K562 (cell line): ENCODE results near the gene SLC22A23. TPM values are rescaled to one million over a fixed set of nuclear protein-coding genes. Genes with fewer than 3 reads are reported as not detected.

Source experiments
- CBFB ChIP-seq: sonication (generic); formaldehyde crosslinking; IDR thresholded peaks from 2 replicates; pipeline ENCODE4 v1.4.0; 2020; ENCODE audit warnings: mild to moderate bottlenecking, missing genetic modification reagents
- DACH1 ChIP-seq: fragments of 450-650 bp; IDR thresholded peaks from 2 replicates; pipeline ENCODE4 v1.6.1; 2018; ENCODE audit not compliant: partially characterized antibody
- DMBX1 ChIP-seq: fragments of 250-450 bp; sonication (Bioruptor Pico); IDR thresholded peaks from 2 replicates; pipeline ENCODE4 v1.8.0; 2022; ENCODE audit warnings: inconsistent platforms, mild to moderate bottlenecking, moderate library complexity, borderline replicate concordance
- FOXA1 ChIP-seq: fragments of 450-650 bp; IDR thresholded peaks from 2 replicates; pipeline ENCODE4 v1.6.1; 2016; ENCODE audit warnings: mild to moderate bottlenecking, borderline replicate concordance
- POLR2AphosphoS5 ChIP-seq: IDR thresholded peaks from 2 replicates; pipeline ENCODE4 v1.6.1; 2011; ENCODE audit warnings: mild to moderate bottlenecking, low read depth, low read length, moderate library complexity; ENCODE audit not compliant: control insufficient read depth, insufficient read depth
- SAP30 ChIP-seq: fragments of 200-600 bp; sonication (generic); IDR thresholded peaks from 2 replicates; pipeline ENCODE4 v1.6.1; 2012; ENCODE audit warnings: borderline replicate concordance, low read depth, mild to moderate bottlenecking, moderate library complexity, low read length, control low read depth, inconsistent platforms; ENCODE audit not compliant: insufficient read depth, poor library complexity, severe bottlenecking
- SMAD3 ChIP-seq: fragments of 450-650 bp; formaldehyde crosslinking; conservative IDR thresholded peaks from 2 replicates; pipeline ENCODE4 v1.4.0; 2020; ENCODE audit warnings: mild to moderate bottlenecking
- STAT5A ChIP-seq: IDR thresholded peaks from 2 replicates; pipeline ENCODE4 v1.6.1; 2012; ENCODE audit warnings: low read length, inconsistent platforms, borderline replicate concordance
- TRIM24 ChIP-seq, 2 experiments: fragments of 450-650 bp; IDR thresholded peaks; 2 replicates each; pipeline ENCODE4 v1.6.1; 2016
- ZNF143 ChIP-seq: sonication (generic); formaldehyde crosslinking; IDR thresholded peaks from 2 replicates; pipeline ENCODE4 v1.9.0; 2022; ENCODE audit warnings: mild to moderate bottlenecking, missing genetic modification reagents
- ZNF263 ChIP-seq: sonication (generic); formaldehyde crosslinking; IDR thresholded peaks from 2 replicates; pipeline ENCODE4 v1.8.0; 2022; ENCODE audit warnings: mild to moderate bottlenecking, missing genetic modification reagents, borderline replicate concordance
- ZNF57 ChIP-seq: fragments of 450-650 bp; formaldehyde crosslinking; IDR thresholded peaks from 2 replicates; pipeline ENCODE4 v1.4.0; 2020; ENCODE audit warnings: mild to moderate bottlenecking, moderate library complexity
- ZNF707 ChIP-seq: fragments of 250-450 bp; sonication (Bioruptor Pico); conservative IDR thresholded peaks from 2 replicates; pipeline ENCODE4 v1.8.0; 2022; ENCODE audit warnings: inconsistent platforms, mild to moderate bottlenecking, moderate library complexity
- ZNF766 ChIP-seq: fragments of 200-800 bp; sonication (Bioruptor generic); conservative IDR thresholded peaks from 2 replicates; pipeline ENCODE4 v1.6.1; 2016; ENCODE audit warnings: missing genetic modification characterization, missing compliant biosample characterization
- ZNF778 ChIP-seq: fragments of 450-650 bp; formaldehyde crosslinking; IDR thresholded peaks from 2 replicates; pipeline ENCODE4 v1.4.0; 2020; ENCODE audit warnings: mild to moderate bottlenecking, moderate library complexity
- ZSCAN32 ChIP-seq: fragments of 450-650 bp; formaldehyde crosslinking; IDR thresholded peaks from 2 replicates; pipeline ENCODE4 v1.4.0; 2020; ENCODE audit warnings: mild to moderate bottlenecking, moderate library complexity
- polyA plus RNA-seq, 8 experiments: library from polyadenylated mRNA; depleted of rRNA in 4 of 8; stranded (reverse) in 5 of 8; unstranded in 3 of 8; fragments of >200 nt; fragmentation: Nextera tagmentation in 2 of 8; fragmentation: Illumina TruSeq in 1 of 8; extraction: Ambion mirVana in 2 of 8; extraction: Trizol in 1 of 8; gene quantifications; 2 replicates each; pipeline versions ENCODE4 v1.2.1 to v1.2.3, GENCODE V29; 2011 to 2014; ENCODE audit warnings: inconsistent platforms in 1 of 8, missing spikeins in 1 of 8
- total RNA-seq, 7 experiments: library from RNA; depleted of rRNA in 6 of 7; stranded (reverse); fragments of >200 nt in 6 of 7; fragmentation: Illumina TruSeq in 2 of 7; extraction: Trizol in 2 of 7; gene quantifications; 2 replicates each; pipeline versions ENCODE4 v1.2.1 to v1.2.3, GENCODE V29; 2011 to 2021; ENCODE audit warnings: low replicate concordance in 1 of 7
- TF ChIP-seq, protein P1 (sequence below): fragments of 200-600 bp; sonication (generic); IDR thresholded peaks from one replicate; pipeline ENCODE4 v1.6.1; 2012; ENCODE audit warnings: mild to moderate bottlenecking, low read depth, low read length, inconsistent platforms

The SLC22A23 gene
- total and polyA plus RNA-seq, 9 of the 15 experiments (the other 6 are each of a cell fraction or from before 2014, with no cell fraction given) = 0.30 to 8.7 (median 2.5) TPM

- TF ChIP-seq, protein P1, sequence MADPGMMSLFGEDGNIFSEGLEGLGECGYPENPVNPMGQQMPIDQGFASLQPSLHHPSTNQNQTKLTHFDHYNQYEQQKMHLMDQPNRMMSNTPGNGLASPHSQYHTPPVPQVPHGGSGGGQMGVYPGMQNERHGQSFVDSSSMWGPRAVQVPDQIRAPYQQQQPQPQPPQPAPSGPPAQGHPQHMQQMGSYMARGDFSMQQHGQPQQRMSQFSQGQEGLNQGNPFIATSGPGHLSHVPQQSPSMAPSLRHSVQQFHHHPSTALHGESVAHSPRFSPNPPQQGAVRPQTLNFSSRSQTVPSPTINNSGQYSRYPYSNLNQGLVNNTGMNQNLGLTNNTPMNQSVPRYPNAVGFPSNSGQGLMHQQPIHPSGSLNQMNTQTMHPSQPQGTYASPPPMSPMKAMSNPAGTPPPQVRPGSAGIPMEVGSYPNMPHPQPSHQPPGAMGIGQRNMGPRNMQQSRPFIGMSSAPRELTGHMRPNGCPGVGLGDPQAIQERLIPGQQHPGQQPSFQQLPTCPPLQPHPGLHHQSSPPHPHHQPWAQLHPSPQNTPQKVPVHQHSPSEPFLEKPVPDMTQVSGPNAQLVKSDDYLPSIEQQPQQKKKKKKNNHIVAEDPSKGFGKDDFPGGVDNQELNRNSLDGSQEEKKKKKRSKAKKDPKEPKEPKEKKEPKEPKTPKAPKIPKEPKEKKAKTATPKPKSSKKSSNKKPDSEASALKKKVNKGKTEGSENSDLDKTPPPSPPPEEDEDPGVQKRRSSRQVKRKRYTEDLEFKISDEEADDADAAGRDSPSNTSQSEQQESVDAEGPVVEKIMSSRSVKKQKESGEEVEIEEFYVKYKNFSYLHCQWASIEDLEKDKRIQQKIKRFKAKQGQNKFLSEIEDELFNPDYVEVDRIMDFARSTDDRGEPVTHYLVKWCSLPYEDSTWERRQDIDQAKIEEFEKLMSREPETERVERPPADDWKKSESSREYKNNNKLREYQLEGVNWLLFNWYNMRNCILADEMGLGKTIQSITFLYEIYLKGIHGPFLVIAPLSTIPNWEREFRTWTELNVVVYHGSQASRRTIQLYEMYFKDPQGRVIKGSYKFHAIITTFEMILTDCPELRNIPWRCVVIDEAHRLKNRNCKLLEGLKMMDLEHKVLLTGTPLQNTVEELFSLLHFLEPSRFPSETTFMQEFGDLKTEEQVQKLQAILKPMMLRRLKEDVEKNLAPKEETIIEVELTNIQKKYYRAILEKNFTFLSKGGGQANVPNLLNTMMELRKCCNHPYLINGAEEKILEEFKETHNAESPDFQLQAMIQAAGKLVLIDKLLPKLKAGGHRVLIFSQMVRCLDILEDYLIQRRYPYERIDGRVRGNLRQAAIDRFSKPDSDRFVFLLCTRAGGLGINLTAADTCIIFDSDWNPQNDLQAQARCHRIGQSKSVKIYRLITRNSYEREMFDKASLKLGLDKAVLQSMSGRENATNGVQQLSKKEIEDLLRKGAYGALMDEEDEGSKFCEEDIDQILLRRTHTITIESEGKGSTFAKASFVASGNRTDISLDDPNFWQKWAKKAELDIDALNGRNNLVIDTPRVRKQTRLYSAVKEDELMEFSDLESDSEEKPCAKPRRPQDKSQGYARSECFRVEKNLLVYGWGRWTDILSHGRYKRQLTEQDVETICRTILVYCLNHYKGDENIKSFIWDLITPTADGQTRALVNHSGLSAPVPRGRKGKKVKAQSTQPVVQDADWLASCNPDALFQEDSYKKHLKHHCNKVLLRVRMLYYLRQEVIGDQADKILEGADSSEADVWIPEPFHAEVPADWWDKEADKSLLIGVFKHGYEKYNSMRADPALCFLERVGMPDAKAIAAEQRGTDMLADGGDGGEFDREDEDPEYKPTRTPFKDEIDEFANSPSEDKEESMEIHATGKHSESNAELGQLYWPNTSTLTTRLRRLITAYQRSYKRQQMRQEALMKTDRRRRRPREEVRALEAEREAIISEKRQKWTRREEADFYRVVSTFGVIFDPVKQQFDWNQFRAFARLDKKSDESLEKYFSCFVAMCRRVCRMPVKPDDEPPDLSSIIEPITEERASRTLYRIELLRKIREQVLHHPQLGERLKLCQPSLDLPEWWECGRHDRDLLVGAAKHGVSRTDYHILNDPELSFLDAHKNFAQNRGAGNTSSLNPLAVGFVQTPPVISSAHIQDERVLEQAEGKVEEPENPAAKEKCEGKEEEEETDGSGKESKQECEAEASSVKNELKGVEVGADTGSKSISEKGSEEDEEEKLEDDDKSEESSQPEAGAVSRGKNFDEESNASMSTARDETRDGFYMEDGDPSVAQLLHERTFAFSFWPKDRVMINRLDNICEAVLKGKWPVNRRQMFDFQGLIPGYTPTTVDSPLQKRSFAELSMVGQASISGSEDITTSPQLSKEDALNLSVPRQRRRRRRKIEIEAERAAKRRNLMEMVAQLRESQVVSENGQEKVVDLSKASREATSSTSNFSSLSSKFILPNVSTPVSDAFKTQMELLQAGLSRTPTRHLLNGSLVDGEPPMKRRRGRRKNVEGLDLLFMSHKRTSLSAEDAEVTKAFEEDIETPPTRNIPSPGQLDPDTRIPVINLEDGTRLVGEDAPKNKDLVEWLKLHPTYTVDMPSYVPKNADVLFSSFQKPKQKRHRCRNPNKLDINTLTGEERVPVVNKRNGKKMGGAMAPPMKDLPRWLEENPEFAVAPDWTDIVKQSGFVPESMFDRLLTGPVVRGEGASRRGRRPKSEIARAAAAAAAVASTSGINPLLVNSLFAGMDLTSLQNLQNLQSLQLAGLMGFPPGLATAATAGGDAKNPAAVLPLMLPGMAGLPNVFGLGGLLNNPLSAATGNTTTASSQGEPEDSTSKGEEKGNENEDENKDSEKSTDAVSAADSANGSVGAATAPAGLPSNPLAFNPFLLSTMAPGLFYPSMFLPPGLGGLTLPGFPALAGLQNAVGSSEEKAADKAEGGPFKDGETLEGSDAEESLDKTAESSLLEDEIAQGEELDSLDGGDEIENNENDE = no peak
- no peak for TF ChIP-seq ZNF263 (CRISPR knock-in tag)
- TF ChIP-seq TRIM24 (IDR thresholded peaks at IDR 0.05) = no peak
- TF ChIP-seq POLR2AphosphoS5 = no peak
- TF ChIP-seq ZNF57 (CRISPR knock-in tag) = no peak
- no peak for TF ChIP-seq ZNF766
- no peak for TF ChIP-seq FOXA1
- no peak for TF ChIP-seq CBFB
- no peak for TF ChIP-seq ZNF143 (CRISPR knock-in tag)
- no peak for TF ChIP-seq ZNF778 (CRISPR knock-in tag)
- no peak for TF ChIP-seq STAT5A
- no peak for TF ChIP-seq DACH1
- TF ChIP-seq SAP30 = no peak
- no peak for TF ChIP-seq ZSCAN32 (CRISPR knock-in tag)
- no peak for TF ChIP-seq ZNF707 (CRISPR knock-in tag)
- no peak for TF ChIP-seq DMBX1 (CRISPR knock-in tag)
- no peak for TF ChIP-seq SMAD3
Measured at GRCh38 chr6:3421791-3422434, 34.9 kb downstream of the SLC22A23 start (continued).
